ENCODE data around the gene ME3.
"Not testable (repeated sequence)": the region's sequence is repeated elsewhere in the genome, so short reads cannot be mapped to it uniquely, and the experiment has no call there.

DNA sequence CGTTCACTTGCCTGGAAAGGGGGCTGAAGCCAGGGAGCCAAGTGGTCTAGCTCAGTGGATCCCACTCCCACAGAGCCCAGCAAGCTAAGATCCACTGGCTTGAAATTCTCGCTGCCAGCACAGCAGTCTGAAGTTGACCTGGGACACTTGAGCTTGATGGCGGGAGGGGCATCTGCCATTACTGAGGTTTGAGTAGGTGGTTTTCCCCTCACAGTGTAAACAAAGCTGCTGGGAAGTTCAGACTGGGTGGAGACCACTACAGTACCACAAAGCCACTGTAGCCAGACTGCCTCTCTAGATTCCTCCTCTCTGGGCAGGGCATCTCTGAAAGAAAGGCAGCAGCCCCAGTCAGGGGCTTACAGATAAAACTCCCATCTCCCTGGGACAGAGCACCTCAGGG is 131.1 kb downstream of the ME3 start:
- TF ChIP-seq CHD2 (IDR thresholded peaks at IDR 0.05; ENCODE audit: low read length, partially characterized antibody); KDM1A (IDR thresholded peaks at IDR 0.05; ENCODE audit: low read depth); EP300 (IDR thresholded peaks at IDR 0.05); RFX5 (IDR thresholded peaks at IDR 0.05); JUN (IDR thresholded peaks at IDR 0.05); RCOR1 (IDR thresholded peaks at IDR 0.05; ENCODE audit: low read depth, low read length); FOSL2 (IDR thresholded peaks at IDR 0.05); FOSL2 (CRISPR knock-in tag; IDR thresholded peaks at IDR 0.05); POLR2AphosphoS2 (conservative IDR thresholded peaks at IDR 0.05; ENCODE audit: low read length); CBX8 (IDR thresholded peaks at IDR 0.05); POLR2A (IDR thresholded peaks at IDR 0.05; ENCODE audit: low read length): not testable (repeated sequence)
- TF ChIP-seq, protein P1, sequence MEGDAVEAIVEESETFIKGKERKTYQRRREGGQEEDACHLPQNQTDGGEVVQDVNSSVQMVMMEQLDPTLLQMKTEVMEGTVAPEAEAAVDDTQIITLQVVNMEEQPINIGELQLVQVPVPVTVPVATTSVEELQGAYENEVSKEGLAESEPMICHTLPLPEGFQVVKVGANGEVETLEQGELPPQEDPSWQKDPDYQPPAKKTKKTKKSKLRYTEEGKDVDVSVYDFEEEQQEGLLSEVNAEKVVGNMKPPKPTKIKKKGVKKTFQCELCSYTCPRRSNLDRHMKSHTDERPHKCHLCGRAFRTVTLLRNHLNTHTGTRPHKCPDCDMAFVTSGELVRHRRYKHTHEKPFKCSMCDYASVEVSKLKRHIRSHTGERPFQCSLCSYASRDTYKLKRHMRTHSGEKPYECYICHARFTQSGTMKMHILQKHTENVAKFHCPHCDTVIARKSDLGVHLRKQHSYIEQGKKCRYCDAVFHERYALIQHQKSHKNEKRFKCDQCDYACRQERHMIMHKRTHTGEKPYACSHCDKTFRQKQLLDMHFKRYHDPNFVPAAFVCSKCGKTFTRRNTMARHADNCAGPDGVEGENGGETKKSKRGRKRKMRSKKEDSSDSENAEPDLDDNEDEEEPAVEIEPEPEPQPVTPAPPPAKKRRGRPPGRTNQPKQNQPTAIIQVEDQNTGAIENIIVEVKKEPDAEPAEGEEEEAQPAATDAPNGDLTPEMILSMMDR (IDR thresholded peaks at IDR 0.05): not testable (repeated sequence)
- TF ChIP-seq, protein P2, sequence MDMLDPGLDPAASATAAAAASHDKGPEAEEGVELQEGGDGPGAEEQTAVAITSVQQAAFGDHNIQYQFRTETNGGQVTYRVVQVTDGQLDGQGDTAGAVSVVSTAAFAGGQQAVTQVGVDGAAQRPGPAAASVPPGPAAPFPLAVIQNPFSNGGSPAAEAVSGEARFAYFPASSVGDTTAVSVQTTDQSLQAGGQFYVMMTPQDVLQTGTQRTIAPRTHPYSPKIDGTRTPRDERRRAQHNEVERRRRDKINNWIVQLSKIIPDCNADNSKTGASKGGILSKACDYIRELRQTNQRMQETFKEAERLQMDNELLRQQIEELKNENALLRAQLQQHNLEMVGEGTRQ (IDR thresholded peaks at IDR 0.05): not testable (repeated sequence)
- TF ChIP-seq, protein P3, sequence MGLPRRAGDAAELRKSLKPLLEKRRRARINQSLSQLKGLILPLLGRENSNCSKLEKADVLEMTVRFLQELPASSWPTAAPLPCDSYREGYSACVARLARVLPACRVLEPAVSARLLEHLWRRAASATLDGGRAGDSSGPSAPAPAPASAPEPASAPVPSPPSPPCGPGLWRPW (IDR thresholded peaks at IDR 0.05): not testable (repeated sequence)

Measured in A549 (cell line).